ENCODE data around the gene NSG1. TPM values are rescaled to one million over a fixed set of nuclear protein-coding genes. Genes with fewer than 3 reads are reported as not detected.
A peak's percentile ranks its signal among the peaks of the same experiment; 100 is the strongest.

NSG1 gene, protein sequence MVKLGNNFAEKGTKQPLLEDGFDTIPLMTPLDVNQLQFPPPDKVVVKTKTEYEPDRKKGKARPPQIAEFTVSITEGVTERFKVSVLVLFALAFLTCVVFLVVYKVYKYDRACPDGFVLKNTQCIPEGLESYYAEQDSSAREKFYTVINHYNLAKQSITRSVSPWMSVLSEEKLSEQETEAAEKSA
- not detected in 2 replicates for total RNA-seq (2021)
- percentile 1 among the genes with signal in this experiment for Bru-seq, nascent RNA
- BruChase-seq, experiment 1, labeled RNA remaining after a 2-hour chase = not detected
- not detected for BruChase-seq, experiment 2, labeled RNA remaining after a 6-hour chase
- long read RNA-seq = 0 reads

DNA sequence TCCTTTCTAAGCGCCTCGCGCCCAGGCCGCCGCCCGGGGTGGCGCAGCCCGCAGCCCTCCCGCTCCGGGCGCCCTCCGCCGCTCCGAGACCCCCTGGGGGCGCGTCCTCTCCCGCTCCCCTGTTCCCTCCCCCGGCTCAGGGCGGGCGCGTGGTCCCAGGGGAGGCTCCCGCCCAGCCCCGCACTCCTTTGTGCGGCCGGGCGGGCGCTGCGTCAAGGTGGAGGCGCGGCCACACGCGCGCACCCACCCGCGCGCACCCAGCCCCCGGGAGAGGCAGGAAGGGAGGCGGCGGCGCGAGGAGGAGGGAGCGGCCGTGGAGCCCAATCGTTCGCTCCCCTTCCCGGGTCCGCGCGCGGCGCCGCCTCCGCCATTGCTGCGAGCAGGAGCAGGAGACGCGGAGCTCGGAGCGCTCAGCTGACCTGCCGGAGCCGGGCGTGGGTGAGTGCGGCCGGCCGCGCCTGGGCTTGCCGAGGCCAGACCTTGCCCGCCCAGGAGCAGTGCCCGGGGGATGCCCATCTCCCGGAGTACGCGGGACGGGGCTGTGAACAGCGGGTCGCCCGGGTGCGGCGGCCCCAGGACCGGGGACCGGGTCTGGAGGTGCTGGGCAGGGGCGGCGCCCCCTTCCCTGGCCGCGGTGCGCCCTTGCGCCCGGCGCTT is at the start of gene NSG1:
Gene NSG1 (plus strand): TSS at position 367 of the 657 bp plus-strand sequence. CDS start 528 bp downstream, outside the sequence.
- Histone ChIP-seq H3K4me1 (replicated peaks; ENCODE audit: insufficient read depth) (no peaks in the 10 kb centered on the region), H3K4me2 (no peak within 1 kb of the TSS), H3K27ac (no peak within 1 kb of the TSS), H4K20me1 (ENCODE audit: insufficient read depth) (no peaks in the 10 kb centered on the region), H3K36me3 (ENCODE audit: low read depth) (no peaks in the 10 kb centered on the region), H3F3A (ENCODE audit: insufficient read depth, low read depth) (no peaks in the 10 kb centered on the region), H3K4me3 (no peak within 1 kb of the TSS), H3K79me2 (ENCODE audit: low read depth) (no peaks in the 10 kb centered on the region), H3K9me3 (ENCODE audit: insufficient read depth, low read depth) (no peaks in the 10 kb centered on the region), H2AFZ (no peak within 1 kb of the TSS), H3K9me2 (ENCODE audit: insufficient read depth) (no peaks in the 10 kb centered on the region), H3K27me3 (ENCODE audit: insufficient read depth, low read depth) (peaks cover 30% of the 10 kb centered on the region)
- DNase-seq = no peak
- POLR2A ChIA-PET (ENCODE audit: unreplicated experiment) = no interaction called here
- CTCF ChIA-PET = no interaction called here
- intact Hi-C loops (cut with micrococcal nuclease; ENCODE audit: unreplicated experiment) = no loop called here
- TF ChIP-seq, protein P1, sequence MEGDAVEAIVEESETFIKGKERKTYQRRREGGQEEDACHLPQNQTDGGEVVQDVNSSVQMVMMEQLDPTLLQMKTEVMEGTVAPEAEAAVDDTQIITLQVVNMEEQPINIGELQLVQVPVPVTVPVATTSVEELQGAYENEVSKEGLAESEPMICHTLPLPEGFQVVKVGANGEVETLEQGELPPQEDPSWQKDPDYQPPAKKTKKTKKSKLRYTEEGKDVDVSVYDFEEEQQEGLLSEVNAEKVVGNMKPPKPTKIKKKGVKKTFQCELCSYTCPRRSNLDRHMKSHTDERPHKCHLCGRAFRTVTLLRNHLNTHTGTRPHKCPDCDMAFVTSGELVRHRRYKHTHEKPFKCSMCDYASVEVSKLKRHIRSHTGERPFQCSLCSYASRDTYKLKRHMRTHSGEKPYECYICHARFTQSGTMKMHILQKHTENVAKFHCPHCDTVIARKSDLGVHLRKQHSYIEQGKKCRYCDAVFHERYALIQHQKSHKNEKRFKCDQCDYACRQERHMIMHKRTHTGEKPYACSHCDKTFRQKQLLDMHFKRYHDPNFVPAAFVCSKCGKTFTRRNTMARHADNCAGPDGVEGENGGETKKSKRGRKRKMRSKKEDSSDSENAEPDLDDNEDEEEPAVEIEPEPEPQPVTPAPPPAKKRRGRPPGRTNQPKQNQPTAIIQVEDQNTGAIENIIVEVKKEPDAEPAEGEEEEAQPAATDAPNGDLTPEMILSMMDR (conservative IDR thresholded peaks at IDR 0.05) = no peak
- no peak for TF ChIP-seq EZH2 (IDR thresholded peaks at IDR 0.05; ENCODE audit: low read depth)
- BruUV-seq (replicated peaks) = no TSS peak

DNA sequence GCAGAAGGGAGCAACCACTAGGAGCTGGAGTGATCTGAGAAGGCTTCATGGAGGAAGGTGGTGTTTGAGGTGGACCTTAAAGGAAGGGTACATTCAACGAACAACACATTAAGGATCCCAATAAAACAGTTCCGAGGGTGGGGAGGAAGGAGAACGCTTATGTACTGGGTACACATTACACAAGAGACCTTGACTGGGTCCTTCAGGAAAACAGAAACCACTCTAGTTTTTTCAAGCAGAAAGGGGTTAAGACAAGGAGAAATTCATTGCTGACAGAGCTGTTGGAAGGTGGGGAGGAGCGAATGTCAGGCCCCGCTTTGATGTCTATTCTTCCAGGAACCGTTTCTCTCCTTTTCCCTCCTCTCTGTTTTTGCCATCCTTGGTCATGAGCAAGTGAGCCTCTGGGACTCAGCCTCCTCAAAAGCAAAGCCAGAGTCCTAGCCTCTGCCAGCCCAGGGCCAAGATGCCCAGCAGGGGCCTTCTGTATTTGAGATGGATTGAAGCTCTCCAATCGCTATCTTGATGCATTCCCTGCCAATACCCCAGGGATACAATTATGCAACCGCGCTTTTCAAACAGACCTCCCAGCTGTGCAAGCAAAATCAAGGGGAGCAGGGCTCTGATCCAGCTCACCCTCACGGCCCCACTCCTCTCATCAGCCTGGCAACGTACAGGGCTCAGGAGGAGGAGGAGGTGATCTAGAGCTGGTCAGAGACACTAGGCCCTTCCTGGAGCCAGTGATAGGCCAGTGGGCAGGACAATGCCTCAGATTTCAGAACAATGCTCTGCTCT is 48.5 kb upstream of the NSG1 start:
- no peak for DNase-seq
- Histone ChIP-seq H3K27ac (no peak overlapping the region), H3K36me3 (ENCODE audit: low read depth) (no peaks in the 10 kb centered on the region), H3K9me2 (ENCODE audit: insufficient read depth) (no peaks in the 10 kb centered on the region), H4K20me1 (ENCODE audit: insufficient read depth) (no peaks in the 10 kb centered on the region), H3K9me3 (ENCODE audit: insufficient read depth, low read depth) (no peaks in the 10 kb centered on the region), H2AFZ (no peak overlapping the region), H3K4me2 (no peak overlapping the region), H3K4me3 (no peak overlapping the region), H3F3A (ENCODE audit: insufficient read depth, low read depth) (no peaks in the 10 kb centered on the region), H3K4me1 (replicated peaks; ENCODE audit: insufficient read depth) (no peaks in the 10 kb centered on the region), H3K27me3 (ENCODE audit: insufficient read depth, low read depth) (peaks cover 29% of the 10 kb centered on the region), H3K79me2 (ENCODE audit: low read depth) (no peaks in the 10 kb centered on the region)
- POLR2A ChIA-PET (ENCODE audit: unreplicated experiment) = no interaction called here
- no TSS peak for BruUV-seq (replicated peaks)
- TF ChIP-seq EZH2 (IDR thresholded peaks at IDR 0.05; ENCODE audit: low read depth) = no peak
- TF ChIP-seq, protein P1 (conservative IDR thresholded peaks at IDR 0.05) = no peak
- intact Hi-C loops (cut with micrococcal nuclease; ENCODE audit: unreplicated experiment) = no loop called here
- CTCF ChIA-PET = no interaction called here

DNA sequence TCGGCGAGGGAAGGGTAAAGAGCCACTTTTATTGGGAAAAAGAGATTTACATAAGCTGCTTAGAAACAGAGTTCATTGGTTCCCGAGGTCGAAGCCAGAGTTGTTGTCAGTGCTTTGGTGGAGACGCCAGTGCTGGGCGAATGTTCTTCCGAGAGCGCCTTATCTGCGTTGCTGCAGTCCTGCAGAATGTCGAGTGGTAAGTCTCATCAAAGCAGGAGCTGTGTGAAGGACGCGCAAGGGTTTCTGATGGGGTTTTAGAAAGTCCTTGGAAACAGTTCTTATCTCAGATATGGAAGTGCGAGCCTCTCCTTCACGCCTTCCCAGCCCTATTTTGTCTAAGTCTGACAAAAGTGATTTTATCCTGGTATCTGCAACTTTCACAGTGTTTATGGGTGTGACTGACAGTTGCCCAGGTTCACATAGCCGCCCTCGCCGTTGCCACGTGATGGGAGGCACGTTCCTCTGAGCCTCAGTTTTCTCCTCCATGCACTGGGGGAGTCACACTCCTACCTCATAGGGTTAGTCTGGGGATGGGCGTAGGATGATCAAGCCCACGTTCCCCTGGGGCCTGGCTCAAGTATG is 47.3 kb upstream of the NSG1 start:
- H3K36me3 ChIP-seq (ENCODE audit: low read depth) = no peaks in the 10 kb centered on the region
- POLR2A ChIA-PET (ENCODE audit: unreplicated experiment) = no interaction called here
- intact Hi-C loops (cut with micrococcal nuclease; ENCODE audit: unreplicated experiment) = no loop called here
- CTCF ChIA-PET = no interaction called here
- no TSS peak for BruUV-seq (replicated peaks)
- H3K79me2 ChIP-seq (ENCODE audit: low read depth) = no peaks in the 10 kb centered on the region
- H2AFZ ChIP-seq = no peak overlapping the region
- no peak for DNase-seq
- H3K27ac ChIP-seq = no peak overlapping the region
- H3F3A ChIP-seq (ENCODE audit: insufficient read depth, low read depth) = no peaks in the 10 kb centered on the region
- H3K4me2 ChIP-seq = no peak overlapping the region
- H4K20me1 ChIP-seq (ENCODE audit: insufficient read depth) = no peaks in the 10 kb centered on the region
- TF ChIP-seq EZH2 (IDR thresholded peaks at IDR 0.05; ENCODE audit: low read depth) = no peak
- TF ChIP-seq, protein P1 (conservative IDR thresholded peaks at IDR 0.05) = no peak
- peaks cover 37% of the 10 kb centered on the region for H3K27me3 ChIP-seq (ENCODE audit: insufficient read depth, low read depth)
- H3K4me1 ChIP-seq (replicated peaks; ENCODE audit: insufficient read depth) = no peaks in the 10 kb centered on the region
- H3K9me3 ChIP-seq (ENCODE audit: insufficient read depth, low read depth) = no peaks in the 10 kb centered on the region
- H3K4me3 ChIP-seq = no peak overlapping the region
- no peaks in the 10 kb centered on the region for H3K9me2 ChIP-seq (ENCODE audit: insufficient read depth)
